Measurements from ENCODE around the gene NR1I3.
A peak's percentile ranks its signal among the peaks of the same experiment; 100 is the strongest.
"Not testable (repeated sequence)": the region's sequence is repeated elsewhere in the genome, so short reads cannot be mapped to it uniquely, and the experiment has no call there.

NR1I3 gene

DNA sequence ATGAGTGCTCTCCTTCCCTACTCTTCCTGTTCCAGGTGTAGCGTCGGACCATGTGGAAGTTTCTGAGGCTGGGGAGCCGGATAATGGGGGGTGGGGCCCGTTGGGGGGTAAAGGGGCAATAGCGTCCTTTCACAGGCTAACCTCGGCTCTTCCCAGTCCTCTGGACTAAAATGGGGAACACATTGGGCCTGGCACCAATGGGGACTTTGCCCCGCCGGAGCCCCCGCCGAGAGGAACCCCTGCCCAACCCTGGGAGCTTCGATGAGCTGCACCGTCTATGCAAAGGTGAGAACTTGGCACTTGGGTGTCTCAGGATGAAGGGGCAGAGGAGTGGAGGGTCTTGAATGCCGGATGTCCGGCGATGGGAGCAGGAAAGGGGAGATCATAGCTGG is 11.7 kb downstream of the NR1I3 start:
- in situ Hi-C loops (cut with HindIII; ENCODE audit: low sequenced_read_pairs): no loop called here
- TF ChIP-seq, protein P1, sequence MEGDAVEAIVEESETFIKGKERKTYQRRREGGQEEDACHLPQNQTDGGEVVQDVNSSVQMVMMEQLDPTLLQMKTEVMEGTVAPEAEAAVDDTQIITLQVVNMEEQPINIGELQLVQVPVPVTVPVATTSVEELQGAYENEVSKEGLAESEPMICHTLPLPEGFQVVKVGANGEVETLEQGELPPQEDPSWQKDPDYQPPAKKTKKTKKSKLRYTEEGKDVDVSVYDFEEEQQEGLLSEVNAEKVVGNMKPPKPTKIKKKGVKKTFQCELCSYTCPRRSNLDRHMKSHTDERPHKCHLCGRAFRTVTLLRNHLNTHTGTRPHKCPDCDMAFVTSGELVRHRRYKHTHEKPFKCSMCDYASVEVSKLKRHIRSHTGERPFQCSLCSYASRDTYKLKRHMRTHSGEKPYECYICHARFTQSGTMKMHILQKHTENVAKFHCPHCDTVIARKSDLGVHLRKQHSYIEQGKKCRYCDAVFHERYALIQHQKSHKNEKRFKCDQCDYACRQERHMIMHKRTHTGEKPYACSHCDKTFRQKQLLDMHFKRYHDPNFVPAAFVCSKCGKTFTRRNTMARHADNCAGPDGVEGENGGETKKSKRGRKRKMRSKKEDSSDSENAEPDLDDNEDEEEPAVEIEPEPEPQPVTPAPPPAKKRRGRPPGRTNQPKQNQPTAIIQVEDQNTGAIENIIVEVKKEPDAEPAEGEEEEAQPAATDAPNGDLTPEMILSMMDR (IDR thresholded peaks at IDR 0.05; ENCODE audit: low read depth, low read length): no peak
- H3K4me3 ChIP-seq (ENCODE audit: low read depth, low read length): peak overlapping the region; percentile 87
- no peak for DNase-seq (ENCODE audit: low read depth, low spot score)

DNA sequence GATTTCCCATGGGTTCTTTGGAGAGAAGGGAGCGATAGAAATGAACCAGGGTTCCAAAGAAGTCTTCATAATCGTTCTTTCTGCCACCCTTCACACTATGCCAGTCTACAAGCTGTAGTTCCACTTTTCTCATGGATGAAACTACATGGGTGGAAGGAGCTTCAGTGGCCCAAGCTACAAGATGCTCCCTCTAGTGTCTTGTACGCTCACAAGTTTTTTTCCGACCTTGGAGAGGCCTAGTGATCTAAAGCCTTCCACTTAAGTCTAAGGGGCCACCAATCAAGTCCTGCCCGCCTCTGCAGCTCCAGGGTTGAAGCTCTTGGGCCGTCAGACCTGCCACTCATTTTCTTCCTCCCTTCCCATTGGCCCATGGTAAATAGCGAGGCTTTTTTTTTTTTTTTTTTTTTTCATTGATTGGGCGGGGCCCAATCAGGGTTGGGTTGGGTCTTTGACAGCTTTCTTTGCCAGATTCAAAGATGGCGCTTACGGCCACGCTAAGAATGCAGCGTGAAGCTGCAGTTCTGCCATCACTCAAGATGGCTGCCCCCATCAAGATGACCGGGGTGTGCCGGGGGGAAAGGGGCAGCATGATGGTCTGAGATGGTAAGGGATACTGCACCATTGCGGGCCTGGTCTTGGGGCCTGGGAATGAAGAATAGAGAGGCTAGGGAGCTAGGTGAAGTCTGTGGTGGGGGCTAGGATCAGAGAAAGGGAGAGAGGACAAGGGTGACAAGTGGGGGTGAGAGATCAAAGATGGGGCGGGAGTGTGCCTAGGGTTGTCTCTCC is 12.3 kb downstream of the NR1I3 start, which contains the start of gene TOMM40L:
TOMM40L (plus strand) TSS at position 527 of the 786 bp plus-strand sequence. CDS start 430 bp downstream, outside the sequence.
- H3K4me3 ChIP-seq (ENCODE audit: low read depth, low read length): peak within 1 kb of the TSS; percentile 87
- DNase-seq (ENCODE audit: low read depth, low spot score): peak; percentile 100
- TF ChIP-seq, protein P1 (IDR thresholded peaks at IDR 0.05; ENCODE audit: low read depth, low read length): peak; percentile 71
- in situ Hi-C loops (cut with HindIII; ENCODE audit: low sequenced_read_pairs): no loop called here

DNA sequence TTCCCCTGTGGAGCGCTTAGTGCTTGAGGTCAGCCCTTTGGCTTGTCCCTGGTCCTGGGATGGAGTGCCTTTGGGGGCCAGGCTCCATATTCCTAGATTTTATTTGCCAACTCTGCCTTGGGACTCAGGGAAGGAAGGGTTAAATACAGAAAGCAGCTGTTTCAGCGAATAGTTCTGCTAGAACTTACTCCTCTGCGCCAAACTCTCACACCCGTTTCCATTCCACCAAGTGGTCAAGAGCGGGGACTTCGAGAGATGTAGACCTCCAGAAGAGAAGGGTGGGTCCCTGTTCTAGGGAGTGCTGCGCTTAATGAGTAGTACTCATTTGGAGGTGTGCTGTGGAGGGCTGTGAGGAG is 12.8 kb downstream of the NR1I3 start:
- no peak for DNase-seq (ENCODE audit: low read depth, low spot score)
- TF ChIP-seq, protein P1 (IDR thresholded peaks at IDR 0.05; ENCODE audit: low read depth, low read length): no peak
- H3K4me3 ChIP-seq (ENCODE audit: low read depth, low read length): no peak overlapping the region
- in situ Hi-C loops (cut with HindIII; ENCODE audit: low sequenced_read_pairs): no loop called here

DNA sequence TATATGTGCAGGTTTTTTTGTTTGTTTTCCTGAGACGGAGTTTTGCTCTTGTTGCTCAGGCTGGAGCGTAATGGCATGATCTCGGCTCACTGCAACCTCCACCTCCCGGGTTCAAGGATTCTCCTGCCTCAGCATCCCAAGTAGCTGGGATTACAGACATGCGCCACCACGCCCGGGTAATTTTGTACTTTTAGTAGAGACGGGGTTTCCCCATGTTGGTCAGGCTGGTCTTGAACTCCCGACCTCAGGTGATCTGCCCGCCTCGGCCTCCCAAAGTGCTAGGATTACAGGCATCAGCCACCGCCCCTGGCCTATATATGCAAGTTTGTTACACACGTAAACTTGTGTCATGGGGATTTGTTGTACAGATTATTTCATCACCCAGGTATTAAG is 13.3 kb downstream of the NR1I3 start:
- not testable (repeated sequence) for H3K4me3 ChIP-seq (ENCODE audit: low read depth, low read length); DNase-seq (ENCODE audit: low read depth, low spot score)
- in situ Hi-C loops (cut with HindIII; ENCODE audit: low sequenced_read_pairs): loop anchor here (25.0 kb wide), 1 partner anchor 138 kb away; the partner anchor contains the start of gene CFAP126

DNA sequence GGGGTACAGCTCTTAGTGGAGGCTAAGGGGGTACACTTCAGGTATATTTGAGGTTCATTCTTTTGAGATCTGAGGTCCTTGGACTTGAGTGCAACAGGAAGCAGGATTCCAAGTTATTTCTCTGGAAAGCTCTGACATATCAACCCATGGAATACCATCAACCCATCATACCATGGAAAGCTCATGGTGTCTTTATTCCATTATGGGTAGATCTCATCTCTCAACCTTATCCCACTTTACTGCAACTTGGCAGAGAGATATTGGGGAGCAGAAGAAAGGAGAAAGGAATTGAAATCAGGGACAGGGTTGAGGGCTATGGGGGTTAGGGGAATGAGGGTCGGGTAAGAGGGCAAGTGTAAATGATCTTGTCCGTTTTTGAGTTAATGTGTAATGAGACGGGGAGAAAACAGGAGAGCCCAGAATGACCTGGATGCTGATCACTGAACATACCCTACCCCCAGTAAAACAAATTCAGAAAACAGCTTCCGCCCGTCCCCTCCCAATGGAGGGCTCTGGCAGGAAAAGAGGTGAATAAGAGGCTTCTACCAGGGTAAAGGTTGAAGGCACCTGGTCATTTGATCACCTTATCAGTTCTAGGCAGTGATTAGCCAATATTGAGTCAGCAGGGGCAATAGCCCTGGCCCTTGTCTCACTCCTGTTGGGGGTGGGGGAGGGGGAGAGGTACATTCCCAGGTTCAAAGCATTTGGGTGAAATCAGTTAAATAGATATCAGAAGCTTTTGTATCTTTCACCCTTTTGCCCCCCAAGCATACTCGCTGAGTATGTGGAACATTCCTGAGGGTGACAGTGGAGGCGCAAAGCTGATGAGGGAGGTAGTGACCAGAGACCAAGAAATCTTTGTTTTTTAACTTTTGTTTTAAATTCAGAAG is 14.0 kb downstream of the NR1I3 start:
- TF ChIP-seq, protein P1 (IDR thresholded peaks at IDR 0.05; ENCODE audit: low read depth, low read length): no peak
- DNase-seq (ENCODE audit: low read depth, low spot score): no peak
- in situ Hi-C loops (cut with HindIII; ENCODE audit: low sequenced_read_pairs): loop anchor here (25.0 kb wide), 1 partner anchor 138 kb away; the partner anchor contains the start of gene CFAP126
- H3K4me3 ChIP-seq (ENCODE audit: low read depth, low read length): no peak overlapping the region

DNA sequence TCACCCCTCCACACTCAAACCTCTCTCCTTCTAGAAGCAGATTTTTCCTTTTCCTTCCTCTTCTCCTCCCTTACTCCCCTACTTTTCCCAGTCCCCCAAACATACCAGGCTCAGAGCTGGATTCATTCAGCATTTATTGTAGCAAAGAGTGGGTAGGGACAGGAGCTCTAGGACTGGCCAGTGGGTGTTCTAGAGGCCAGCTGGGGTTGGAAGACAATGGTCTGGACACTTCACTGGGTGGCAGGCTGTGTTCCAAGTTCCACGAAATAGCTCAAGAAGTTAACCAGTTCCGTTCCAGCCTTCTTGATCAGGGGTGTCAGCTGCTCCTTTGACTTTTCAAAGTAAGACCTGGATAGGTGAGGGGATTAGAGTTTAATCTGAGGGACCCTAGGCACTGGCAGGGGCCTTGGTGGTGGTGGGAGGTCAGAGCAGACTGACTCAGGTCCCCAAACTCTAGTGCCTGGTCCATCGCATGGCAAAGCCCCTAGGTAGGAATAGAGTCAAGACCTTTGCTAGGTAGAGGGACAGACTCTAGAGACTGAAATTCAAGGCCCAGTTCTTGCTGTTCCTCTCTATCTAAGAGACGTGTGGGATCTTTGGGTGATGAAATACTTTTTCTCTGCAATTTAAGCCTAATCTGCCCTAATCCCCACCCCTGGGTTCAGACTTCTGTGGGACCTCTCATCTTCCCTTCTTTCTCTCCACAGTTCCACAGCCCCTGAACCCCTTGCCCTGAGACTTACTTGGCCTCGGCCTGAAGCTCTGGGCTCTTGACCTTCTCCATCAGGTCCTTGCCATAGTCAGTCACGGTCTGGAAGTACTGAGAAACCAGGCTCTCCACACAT is 15.6 kb downstream of the NR1I3 start:
- no peak overlapping the region for H3K4me3 ChIP-seq (ENCODE audit: low read depth, low read length)
- TF ChIP-seq, protein P1 (IDR thresholded peaks at IDR 0.05; ENCODE audit: low read depth, low read length): no peak
- in situ Hi-C loops (cut with HindIII; ENCODE audit: low sequenced_read_pairs): loop anchor here (25.0 kb wide), 1 partner anchor 140 kb away; the partner anchor contains the start of gene CFAP126
- no peak for DNase-seq (ENCODE audit: low read depth, low spot score)
